Esophagus muscularis mucosa (tissue), 4 donors: ENCODE measurements around the gene CLCA4. TPM values are rescaled to one million over a fixed set of nuclear protein-coding genes. Genes with fewer than 3 reads are reported as not detected.

Experiments used
- DNase-seq: peaks from one replicate; pipeline ENCODE4 v3.0.0-alpha.2; 2017; ENCODE audit errors: extremely low spot score
- H3K27ac ChIP-seq, 4 donors: fragments of 200-600 bp; sonication (generic); replicated peaks in 1 of 4; 1 replicate in 3 of 4; 2 replicates in 1 of 4; pipeline ENCODE4 v1.5.1; 2016 to 2019; ENCODE audit warnings: mild to moderate bottlenecking in 1 of 4
- H3K27me3 ChIP-seq, 4 donors: fragments of 200-600 bp; sonication (generic); one replicate each; pipeline versions ENCODE4 v1.5.1 to v1.6.0; 2016 to 2019
- H3K36me3 ChIP-seq, 4 donors: fragments of 200-600 bp; sonication (generic); one replicate each; pipeline ENCODE4 v1.5.1; 2016 to 2019
- H3K4me1 ChIP-seq, 4 donors: fragments of 200-600 bp; sonication (generic); one replicate each; pipeline ENCODE4 v1.5.1; 2016 to 2019
- H3K4me3 ChIP-seq, 4 donors: fragments of 200-600 bp; sonication (generic); 1 replicate in 2 of 4; 2 replicates in 2 of 4; pipeline ENCODE4 v1.5.1; 2016 to 2019; ENCODE audit warnings: mild to moderate bottlenecking in 4 of 4, moderate library complexity in 1 of 4
- H3K9me3 ChIP-seq, 4 donors: fragments of 200-600 bp; sonication (generic); 1 replicate in 3 of 4; 2 replicates in 1 of 4; pipeline ENCODE4 v1.5.1; 2016 to 2019
- EP300 ChIP-seq: sonication (generic); formaldehyde crosslinking; IDR thresholded peaks from one replicate; pipeline ENCODE4 v1.6.1; 2017; ENCODE audit warnings: antibody characterized with exemption
- POLR2A ChIP-seq: fragments of 450-650 bp; IDR thresholded peaks from one replicate; pipeline ENCODE4 v1.6.1; 2017; ENCODE audit warnings: antibody characterized with exemption, moderate library complexity, mild to moderate bottlenecking, low read depth
- POLR2AphosphoS5 ChIP-seq, 2 donors: sonication (generic); formaldehyde crosslinking; IDR thresholded peaks; one replicate each; pipeline ENCODE4 v1.6.1; 2017; ENCODE audit warnings: antibody characterized with exemption in 2 of 2
- WGBS: methylation state at CpG from one replicate; pipeline ENCODE4 v1.1.5; 2018; 5-methylcytosine and 5-hydroxymethylcytosine counted together
- intact Hi-C: fragments of 100-400 bp; cut with DNase I; formaldehyde crosslinking; loops from one replicate; pipeline ENCODE4 v1.15.1; 2023
- total RNA-seq, 4 donors: library from RNA; depleted of rRNA; stranded (reverse); fragments of >200 nt; gene quantifications; one replicate each; pipeline versions ENCODE4 v1.1.0 to v1.2.1, GENCODE V29; 2016
- TF ChIP-seq, protein P1 (sequence below), 3 experiments: fragments of 200-600 bp in 2 of 3; fragments of 450-650 bp in 1 of 3; sonication (generic) in 2 of 3; IDR thresholded peaks; one replicate each; pipeline ENCODE4 v1.5.1; 2017 to 2019; ENCODE audit warnings: antibody characterized with exemption in 3 of 3, mild to moderate bottlenecking in 2 of 3, moderate library complexity in 1 of 3

The CLCA4 gene
- total RNA-seq, 4 donors from 2014 or later: 1.4 to 1.7 TPM; not detected in 2

GRCh38 chr1:86522240-86522639 is 24.6 kb upstream of the CLCA4 start:
- no peak overlapping the region for H3K27ac ChIP-seq
- DNase-seq: no peak
- intact Hi-C loops: no loop called here
- H3K36me3 ChIP-seq: no peaks in the 10 kb centered on the region
- H3K4me1 ChIP-seq: no peaks in the 10 kb centered on the region
- H3K27me3 ChIP-seq: no peaks in the 10 kb centered on the region
- no peak overlapping the region for H3K4me3 ChIP-seq
- no peak for TF ChIP-seq POLR2AphosphoS5 (IDR thresholded peaks at IDR 0.05)
- TF ChIP-seq EP300: no peak
- WGBS: 59% methylated on average over 3 of the region's 3 CpGs
- no peaks in the 10 kb centered on the region for H3K9me3 ChIP-seq

DNA sequence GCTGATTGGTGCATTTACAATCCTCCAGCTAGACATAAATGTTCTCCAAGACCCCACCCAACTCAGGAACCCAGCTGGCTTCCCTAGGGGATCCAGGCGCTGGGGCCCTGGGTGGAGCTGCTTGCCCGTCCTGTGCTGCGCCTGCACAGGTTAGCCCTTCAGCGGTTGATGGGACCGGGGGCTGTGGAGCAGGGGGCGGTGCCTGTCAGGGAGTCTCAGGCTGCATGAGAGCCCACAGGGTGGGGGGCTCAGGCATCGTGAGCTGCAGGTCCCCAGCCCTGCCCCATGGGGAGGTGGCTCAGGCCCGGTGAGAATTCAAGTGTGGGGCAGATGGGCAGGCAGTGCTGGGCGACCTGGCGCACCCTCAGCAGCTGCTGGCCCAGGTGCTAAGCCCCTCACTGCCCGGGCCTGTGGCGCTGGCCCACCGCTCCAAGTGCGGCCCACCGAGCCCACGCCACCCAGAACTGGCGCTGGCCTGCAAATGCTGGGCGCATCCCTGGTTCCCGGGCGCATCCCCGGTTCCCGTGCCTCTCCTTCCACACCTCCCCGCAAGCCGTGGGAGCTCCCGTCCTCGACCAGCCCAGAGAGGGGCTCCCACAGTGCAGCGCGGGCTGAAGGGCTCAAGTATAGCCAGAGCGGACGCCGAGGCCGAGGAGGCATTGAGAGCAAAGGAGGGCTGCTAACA is 23.1 kb upstream of the CLCA4 start:
- WGBS: 94% methylated on average over 13 of the region's 32 CpGs
- TF ChIP-seq EP300: no peak
- no peaks in the 10 kb centered on the region for H3K27me3 ChIP-seq
- H3K4me1 ChIP-seq: no peaks in the 10 kb centered on the region
- H3K27ac ChIP-seq: no peak overlapping the region
- intact Hi-C loops: no loop called here
- H3K4me3 ChIP-seq: no peak overlapping the region
- H3K9me3 ChIP-seq: no peaks in the 10 kb centered on the region
- DNase-seq: no peak
- H3K36me3 ChIP-seq: no peaks in the 10 kb centered on the region

DNA sequence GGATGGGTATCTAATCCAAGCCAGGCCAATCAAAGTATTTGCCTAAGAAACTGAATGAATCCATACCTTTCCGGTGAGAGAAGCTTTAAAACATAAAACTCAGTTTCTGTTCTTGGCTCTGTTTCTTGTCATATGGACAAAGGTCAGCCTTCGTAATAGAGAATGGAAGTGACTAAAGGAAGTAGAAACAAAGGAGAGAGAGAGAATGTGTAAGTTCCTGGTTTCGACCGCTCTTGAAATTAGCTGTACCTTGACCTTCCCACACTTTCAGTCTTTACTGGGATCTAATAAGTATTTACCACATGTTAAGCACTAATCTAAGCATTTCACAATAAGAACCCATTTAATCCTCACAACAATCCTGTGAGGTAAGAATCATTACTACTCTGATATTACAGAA is 19.6 kb upstream of the CLCA4 start:
- Histone ChIP-seq H3K4me1 (no peaks in the 10 kb centered on the region), H3K36me3 (no peaks in the 10 kb centered on the region), H3K27ac (no peak overlapping the region), H3K27me3 (no peaks in the 10 kb centered on the region), H3K9me3 (no peaks in the 10 kb centered on the region), H3K4me3 (no peak overlapping the region)
- 82% methylated on average over 4 of the region's 4 CpGs for WGBS
- no peak for DNase-seq
- intact Hi-C loops: no loop called here
- no peak for TF ChIP-seq POLR2AphosphoS5 (IDR thresholded peaks at IDR 0.05)
- TF ChIP-seq EP300: no peak
- TF ChIP-seq, protein P1, sequence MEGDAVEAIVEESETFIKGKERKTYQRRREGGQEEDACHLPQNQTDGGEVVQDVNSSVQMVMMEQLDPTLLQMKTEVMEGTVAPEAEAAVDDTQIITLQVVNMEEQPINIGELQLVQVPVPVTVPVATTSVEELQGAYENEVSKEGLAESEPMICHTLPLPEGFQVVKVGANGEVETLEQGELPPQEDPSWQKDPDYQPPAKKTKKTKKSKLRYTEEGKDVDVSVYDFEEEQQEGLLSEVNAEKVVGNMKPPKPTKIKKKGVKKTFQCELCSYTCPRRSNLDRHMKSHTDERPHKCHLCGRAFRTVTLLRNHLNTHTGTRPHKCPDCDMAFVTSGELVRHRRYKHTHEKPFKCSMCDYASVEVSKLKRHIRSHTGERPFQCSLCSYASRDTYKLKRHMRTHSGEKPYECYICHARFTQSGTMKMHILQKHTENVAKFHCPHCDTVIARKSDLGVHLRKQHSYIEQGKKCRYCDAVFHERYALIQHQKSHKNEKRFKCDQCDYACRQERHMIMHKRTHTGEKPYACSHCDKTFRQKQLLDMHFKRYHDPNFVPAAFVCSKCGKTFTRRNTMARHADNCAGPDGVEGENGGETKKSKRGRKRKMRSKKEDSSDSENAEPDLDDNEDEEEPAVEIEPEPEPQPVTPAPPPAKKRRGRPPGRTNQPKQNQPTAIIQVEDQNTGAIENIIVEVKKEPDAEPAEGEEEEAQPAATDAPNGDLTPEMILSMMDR (IDR thresholded peaks at IDR 0.05): no peak
- TF ChIP-seq POLR2A: no peak

GRCh38 chr1:86530211-86530845 is 16.6 kb upstream of the CLCA4 start:
- 93% methylated on average over 3 of the region's 3 CpGs for WGBS
- no peaks in the 10 kb centered on the region for H3K4me1 ChIP-seq
- intact Hi-C loops: no loop called here
- H3K4me3 ChIP-seq: no peak overlapping the region
- H3K27ac ChIP-seq: no peak overlapping the region
- DNase-seq: no peak
- no peaks in the 10 kb centered on the region for H3K9me3 ChIP-seq
- H3K27me3 ChIP-seq: no peaks in the 10 kb centered on the region
- no peaks in the 10 kb centered on the region for H3K36me3 ChIP-seq
- TF ChIP-seq POLR2AphosphoS5 (IDR thresholded peaks at IDR 0.05) (no peak), POLR2A (no peak), EP300 (no peak)
- TF ChIP-seq, protein P1 (IDR thresholded peaks at IDR 0.05): no peak

DNA sequence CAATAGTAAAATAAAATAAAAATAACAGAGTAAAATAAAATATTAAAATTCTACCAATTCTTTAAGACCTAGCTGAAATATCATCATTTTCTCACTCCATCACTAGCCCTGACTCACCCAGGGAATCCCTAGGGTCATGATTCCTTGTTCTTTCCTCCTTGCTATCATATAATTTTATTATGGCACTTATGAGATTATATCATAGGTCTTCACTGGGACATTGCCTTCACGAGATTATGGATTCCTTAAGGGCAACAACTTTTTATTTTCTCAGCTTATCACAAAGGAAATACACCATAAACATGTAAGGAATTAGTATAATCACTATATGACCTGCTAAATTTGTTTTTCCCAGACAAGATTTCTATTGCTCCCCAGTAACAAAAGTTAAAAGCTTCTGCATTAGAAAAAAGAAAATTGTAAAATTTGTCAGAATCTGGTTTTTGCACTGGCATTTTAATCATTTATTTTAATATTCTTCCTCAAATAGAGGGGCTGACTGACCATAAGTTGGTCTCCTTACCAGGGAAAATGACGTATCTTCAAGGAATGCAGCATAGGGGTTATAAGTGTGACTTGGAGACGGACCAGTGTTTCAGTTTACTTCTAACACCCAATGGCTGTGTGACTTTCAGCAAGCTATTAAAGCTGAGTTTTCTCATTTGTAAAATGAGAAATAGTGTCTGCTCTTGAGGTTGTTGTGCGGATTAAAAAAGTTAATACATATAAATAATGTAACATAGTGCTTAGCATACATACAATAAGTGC is 8.8 kb upstream of the CLCA4 start:
- Histone ChIP-seq H3K4me1 (no peaks in the 10 kb centered on the region), H3K27ac (no peak overlapping the region), H3K36me3 (no peaks in the 10 kb centered on the region), H3K27me3 (no peaks in the 10 kb centered on the region), H3K4me3 (no peak overlapping the region), H3K9me3 (no peaks in the 10 kb centered on the region)
- DNase-seq: no peak
- WGBS: 71% methylated on average over 4 of the region's 4 CpGs
- TF ChIP-seq EP300 (no peak), POLR2A (no peak), POLR2AphosphoS5 (IDR thresholded peaks at IDR 0.05) (no peak)
- TF ChIP-seq, protein P1 (IDR thresholded peaks at IDR 0.05): no peak
- intact Hi-C loops: no loop called here
